ENCODE results near the gene BAAT. TPM values are rescaled to one million over a fixed set of nuclear protein-coding genes. Genes with fewer than 3 reads are reported as not detected.

BAAT gene
- total and polyA plus RNA-seq, 2 of the 13 experiments (the other 11 are each of a cell fraction or from before 2014, with no cell fraction given), result 0.71 to 7.9 TPM

DNA sequence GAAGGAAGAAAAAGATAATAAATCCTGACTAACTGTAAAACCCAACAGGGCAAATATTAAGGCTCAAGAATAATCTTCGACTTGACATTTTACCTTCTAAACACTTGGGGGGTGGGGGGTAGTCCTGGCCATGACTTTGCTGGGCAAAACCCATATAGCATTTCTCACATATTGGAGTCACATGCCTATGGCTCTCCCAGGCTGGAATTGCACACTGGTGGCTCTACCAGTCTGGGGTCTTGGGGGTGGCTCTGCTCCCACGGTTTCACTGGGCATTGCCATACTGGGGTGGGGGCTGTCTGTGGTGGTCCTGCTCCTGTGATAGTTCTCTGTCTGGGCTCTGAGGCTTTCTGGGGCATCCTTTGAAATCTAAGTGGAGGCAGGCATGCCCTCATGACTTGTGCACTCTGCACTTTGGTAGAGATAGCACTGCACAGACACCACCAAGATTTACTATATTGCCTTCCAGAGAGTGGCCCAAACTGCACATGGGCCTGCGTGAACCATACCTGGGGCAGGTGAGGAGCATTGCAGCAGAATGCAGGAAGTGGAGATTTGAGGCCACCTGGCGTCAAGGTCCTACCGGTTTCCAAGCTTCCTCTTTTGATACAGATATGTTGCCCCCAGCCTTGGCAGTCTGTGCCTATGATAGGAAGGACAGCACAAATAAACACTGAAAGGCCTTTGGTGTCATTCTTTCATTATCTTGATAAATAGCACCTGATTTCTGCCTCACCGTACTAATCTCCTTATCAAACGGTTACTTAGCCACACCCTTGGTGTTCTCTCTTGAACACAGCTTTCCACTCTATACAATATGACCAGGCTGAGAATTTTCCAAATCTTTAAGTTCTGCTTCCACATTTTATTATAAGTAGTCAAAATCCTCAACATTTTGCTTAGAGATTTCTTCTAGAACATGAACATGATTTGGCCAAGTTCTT is 29.8 kb downstream of the BAAT start (continued):
- TF ChIP-seq, protein P1, sequence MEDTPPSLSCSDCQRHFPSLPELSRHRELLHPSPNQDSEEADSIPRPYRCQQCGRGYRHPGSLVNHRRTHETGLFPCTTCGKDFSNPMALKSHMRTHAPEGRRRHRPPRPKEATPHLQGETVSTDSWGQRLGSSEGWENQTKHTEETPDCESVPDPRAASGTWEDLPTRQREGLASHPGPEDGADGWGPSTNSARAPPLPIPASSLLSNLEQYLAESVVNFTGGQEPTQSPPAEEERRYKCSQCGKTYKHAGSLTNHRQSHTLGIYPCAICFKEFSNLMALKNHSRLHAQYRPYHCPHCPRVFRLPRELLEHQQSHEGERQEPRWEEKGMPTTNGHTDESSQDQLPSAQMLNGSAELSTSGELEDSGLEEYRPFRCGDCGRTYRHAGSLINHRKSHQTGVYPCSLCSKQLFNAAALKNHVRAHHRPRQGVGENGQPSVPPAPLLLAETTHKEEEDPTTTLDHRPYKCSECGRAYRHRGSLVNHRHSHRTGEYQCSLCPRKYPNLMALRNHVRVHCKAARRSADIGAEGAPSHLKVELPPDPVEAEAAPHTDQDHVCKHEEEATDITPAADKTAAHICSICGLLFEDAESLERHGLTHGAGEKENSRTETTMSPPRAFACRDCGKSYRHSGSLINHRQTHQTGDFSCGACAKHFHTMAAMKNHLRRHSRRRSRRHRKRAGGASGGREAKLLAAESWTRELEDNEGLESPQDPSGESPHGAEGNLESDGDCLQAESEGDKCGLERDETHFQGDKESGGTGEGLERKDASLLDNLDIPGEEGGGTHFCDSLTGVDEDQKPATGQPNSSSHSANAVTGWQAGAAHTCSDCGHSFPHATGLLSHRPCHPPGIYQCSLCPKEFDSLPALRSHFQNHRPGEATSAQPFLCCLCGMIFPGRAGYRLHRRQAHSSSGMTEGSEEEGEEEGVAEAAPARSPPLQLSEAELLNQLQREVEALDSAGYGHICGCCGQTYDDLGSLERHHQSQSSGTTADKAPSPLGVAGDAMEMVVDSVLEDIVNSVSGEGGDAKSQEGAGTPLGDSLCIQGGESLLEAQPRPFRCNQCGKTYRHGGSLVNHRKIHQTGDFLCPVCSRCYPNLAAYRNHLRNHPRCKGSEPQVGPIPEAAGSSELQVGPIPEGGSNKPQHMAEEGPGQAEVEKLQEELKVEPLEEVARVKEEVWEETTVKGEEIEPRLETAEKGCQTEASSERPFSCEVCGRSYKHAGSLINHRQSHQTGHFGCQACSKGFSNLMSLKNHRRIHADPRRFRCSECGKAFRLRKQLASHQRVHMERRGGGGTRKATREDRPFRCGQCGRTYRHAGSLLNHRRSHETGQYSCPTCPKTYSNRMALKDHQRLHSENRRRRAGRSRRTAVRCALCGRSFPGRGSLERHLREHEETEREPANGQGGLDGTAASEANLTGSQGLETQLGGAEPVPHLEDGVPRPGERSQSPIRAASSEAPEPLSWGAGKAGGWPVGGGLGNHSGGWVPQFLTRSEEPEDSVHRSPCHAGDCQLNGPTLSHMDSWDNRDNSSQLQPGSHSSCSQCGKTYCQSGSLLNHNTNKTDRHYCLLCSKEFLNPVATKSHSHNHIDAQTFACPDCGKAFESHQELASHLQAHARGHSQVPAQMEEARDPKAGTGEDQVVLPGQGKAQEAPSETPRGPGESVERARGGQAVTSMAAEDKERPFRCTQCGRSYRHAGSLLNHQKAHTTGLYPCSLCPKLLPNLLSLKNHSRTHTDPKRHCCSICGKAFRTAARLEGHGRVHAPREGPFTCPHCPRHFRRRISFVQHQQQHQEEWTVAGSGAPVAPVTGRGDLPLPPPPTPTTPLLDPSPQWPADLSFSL (CRISPR knock-in tag; IDR thresholded peaks at IDR 0.05), result 0 out of 2 replicates have a peak, but pooled peaks have one; percentile 51
- peak; percentile 69 for TF ChIP-seq SALL1 (CRISPR knock-in tag; IDR thresholded peaks at IDR 0.05)
- 0 out of 2 replicates have a peak, but pooled peaks have one; percentile 44 for TF ChIP-seq ZNF564 (CRISPR knock-in tag; IDR thresholded peaks at IDR 0.05)
- TF ChIP-seq NCOR1 (IDR thresholded peaks at IDR 0.05; ENCODE audit: borderline replicate concordance, low read length), result peak; percentile 54; the same call in 1 of the 2 replicates
- TF ChIP-seq, protein P2, sequence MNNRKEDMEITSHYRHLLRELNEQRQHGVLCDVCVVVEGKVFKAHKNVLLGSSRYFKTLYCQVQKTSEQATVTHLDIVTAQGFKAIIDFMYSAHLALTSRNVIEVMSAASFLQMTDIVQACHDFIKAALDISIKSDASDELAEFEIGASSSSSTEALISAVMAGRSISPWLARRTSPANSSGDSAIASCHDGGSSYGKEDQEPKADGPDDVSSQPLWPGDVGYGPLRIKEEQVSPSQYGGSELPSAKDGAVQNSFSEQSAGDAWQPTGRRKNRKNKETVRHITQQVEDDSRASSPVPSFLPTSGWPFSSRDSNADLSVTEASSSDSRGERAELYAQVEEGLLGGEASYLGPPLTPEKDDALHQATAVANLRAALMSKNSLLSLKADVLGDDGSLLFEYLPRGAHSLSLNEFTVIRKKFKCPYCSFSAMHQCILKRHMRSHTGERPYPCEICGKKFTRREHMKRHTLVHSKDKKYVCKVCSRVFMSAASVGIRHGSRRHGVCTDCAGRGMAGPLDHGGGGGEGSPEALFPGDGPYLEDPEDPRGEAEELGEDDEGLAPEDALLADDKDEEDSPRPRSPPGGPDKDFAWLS (CRISPR knock-in tag; IDR thresholded peaks at IDR 0.05; ENCODE audit: borderline replicate concordance), result no peak
- TF ChIP-seq SRY (CRISPR knock-in tag; IDR thresholded peaks at IDR 0.05), result no peak
- TF ChIP-seq, protein P3, sequence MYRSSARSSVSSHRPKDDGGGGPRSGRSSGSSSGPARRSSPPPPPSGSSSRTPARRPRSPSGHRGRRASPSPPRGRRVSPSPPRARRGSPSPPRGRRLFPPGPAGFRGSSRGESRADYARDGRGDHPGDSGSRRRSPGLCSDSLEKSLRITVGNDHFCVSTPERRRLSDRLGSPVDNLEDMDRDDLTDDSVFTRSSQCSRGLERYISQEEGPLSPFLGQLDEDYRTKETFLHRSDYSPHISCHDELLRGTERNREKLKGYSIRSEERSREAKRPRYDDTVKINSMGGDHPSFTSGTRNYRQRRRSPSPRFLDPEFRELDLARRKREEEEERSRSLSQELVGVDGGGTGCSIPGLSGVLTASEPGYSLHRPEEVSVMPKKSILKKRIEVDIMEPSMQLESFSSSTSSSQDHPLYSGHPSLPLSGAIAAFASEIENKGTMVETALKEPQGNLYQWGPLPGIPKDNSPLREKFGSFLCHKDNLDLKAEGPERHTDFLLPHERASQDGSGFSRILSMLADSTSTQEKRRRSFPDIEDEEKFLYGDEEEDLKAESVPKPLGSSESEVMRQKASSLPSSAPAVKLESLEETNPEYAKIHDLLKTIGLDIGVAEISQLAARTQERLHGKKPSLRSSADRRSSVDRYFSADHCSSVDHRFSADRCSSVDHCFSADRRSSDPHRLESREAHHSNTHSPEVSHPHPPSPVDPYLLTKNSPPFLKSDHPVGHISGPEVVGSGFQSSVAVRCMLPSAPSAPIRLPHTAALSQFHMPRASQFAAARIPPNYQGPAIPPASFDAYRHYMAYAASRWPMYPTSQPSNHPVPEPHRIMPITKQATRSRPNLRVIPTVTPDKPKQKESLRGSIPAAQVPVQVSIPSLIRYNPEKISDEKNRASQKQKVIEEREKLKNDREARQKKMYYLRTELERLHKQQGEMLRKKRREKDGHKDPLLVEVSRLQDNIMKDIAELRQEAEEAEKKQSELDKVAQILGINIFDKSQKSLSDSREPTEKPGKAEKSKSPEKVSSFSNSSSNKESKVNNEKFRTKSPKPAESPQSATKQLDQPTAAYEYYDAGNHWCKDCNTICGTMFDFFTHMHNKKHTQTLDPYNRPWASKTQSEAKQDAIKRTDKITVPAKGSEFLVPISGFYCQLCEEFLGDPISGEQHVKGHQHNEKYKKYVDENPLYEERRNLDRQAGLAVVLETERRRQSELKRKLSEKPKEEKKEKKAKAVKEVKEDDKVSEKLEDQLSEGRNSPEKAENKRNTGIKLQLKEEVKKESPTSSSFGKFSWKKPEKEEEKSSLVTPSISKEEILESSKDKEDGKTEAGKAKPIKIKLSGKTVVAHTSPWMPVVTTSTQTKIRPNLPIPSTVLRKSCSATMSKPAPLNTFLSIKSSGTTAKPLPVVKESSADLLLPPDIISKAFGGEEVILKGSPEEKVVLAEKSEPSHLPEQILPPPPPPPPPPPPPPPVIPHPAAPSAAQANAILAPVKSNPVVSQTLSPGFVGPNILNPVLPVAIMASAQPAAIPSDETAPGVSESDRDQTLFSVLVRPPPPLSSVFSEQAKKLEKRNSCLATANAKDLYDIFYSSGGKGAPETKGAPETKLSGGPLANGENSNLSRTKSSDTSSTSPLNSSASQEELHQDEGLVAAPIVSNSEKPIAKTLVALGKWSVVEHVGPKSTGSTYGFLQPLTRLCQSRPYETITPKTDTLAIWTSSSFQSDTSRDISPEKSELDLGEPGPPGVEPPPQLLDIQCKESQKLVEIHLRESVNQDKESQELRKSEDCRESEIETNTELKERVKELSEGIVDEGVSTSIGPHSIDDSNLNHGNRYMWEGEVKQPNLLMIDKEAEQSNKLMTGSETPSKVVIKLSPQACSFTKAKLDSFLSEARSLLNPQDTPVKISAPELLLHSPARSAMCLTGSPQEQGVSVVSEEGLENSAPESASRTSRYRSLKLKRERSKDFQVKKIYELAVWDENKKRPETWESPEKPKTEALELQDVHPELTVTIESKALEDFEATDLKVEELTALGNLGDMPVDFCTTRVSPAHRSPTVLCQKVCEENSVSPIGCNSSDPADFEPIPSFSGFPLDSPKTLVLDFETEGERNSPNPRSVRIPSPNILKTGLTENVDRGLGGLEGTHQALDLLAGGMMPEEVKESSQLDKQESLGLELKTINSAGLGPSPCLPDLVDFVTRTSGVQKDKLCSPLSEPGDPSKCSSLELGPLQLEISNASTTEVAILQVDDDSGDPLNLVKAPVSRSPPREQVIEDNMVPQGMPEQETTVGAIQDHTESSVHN (CRISPR knock-in tag; IDR thresholded peaks at IDR 0.05), result peak; percentile 88; the same call in 1 of the 2 replicates

All from HepG2 (cell line).